IMR-90 (cell line): ENCODE data around the gene ATP9B. TPM values are rescaled to one million over a fixed set of nuclear protein-coding genes. Genes with fewer than 3 reads are reported as not detected.

Experiments
- ATAC-seq: fragments of 200-7000 bp; cut with Tn5 transposase; 2 replicates; pipeline ENCODE4 v1.9.1; 2020; ENCODE audit warnings: low read depth, mild to moderate bottlenecking, moderate library complexity
- BruUV-seq: library from RNA; stranded (reverse); fragments of 400-500 nt; replicated peaks from 2 replicates; lab custom pipeline; 2021; lab: Mats Ljungman, UMichigan
- CTCF ChIA-PET: fragments of 300-600 bp; formaldehyde crosslinking; extraction: SDS; loops from one replicate; lab custom pipeline; 2021; ENCODE audit warnings: antibody characterized with exemption; lab: Yijun Ruan, JAX
- POLR2A ChIA-PET: fragments of 300-600 bp; sonication (Branson Sonifier 250); formaldehyde crosslinking; loops from one replicate; lab custom pipeline; 2022; ENCODE audit warnings: antibody characterized with exemption; ENCODE audit not compliant: unreplicated experiment; lab: Charles Lee
- DNase-seq: peaks from one replicate; pipeline ENCODE4 v3.0.0; 2013
- H2AFZ ChIP-seq: replicated peaks from 2 replicates; pipeline ENCODE3; 2013; ENCODE audit warnings: low read length, mild to moderate bottlenecking; ENCODE audit not compliant: poor library complexity
- H2AK5ac ChIP-seq: 2 replicates; pipeline ENCODE4 v1.6.1; 2013; ENCODE audit warnings: low read depth, low read length, inconsistent platforms
- H2AK9ac ChIP-seq: replicated peaks from 2 replicates; pipeline ENCODE3; 2013; ENCODE audit warnings: mild to moderate bottlenecking, low read depth, low read length, moderate library complexity; ENCODE audit not compliant: poor library complexity
- H2BK120ac ChIP-seq: 2 replicates; pipeline ENCODE4 v1.6.1; 2013; ENCODE audit warnings: low read depth, low read length, inconsistent platforms
- H2BK15ac ChIP-seq: 3 replicates; pipeline ENCODE4 v1.6.1; 2013; ENCODE audit warnings: low read depth, low read length, inconsistent platforms
- H2BK20ac ChIP-seq: 2 replicates; pipeline ENCODE4 v1.6.1; 2013; ENCODE audit warnings: low read depth, mild to moderate bottlenecking, inconsistent platforms, low read length, moderate library complexity
- H2BK5ac ChIP-seq: 2 replicates; pipeline ENCODE4 v1.6.1; 2013; ENCODE audit warnings: mild to moderate bottlenecking, low read depth, low read length, inconsistent platforms; ENCODE audit not compliant: poor library complexity, severe bottlenecking
- H3K14ac ChIP-seq: replicated peaks from 2 replicates; pipeline ENCODE4 v1.6.1; 2013; ENCODE audit warnings: low read depth, low read length, inconsistent platforms
- H3K18ac ChIP-seq: 2 replicates; pipeline ENCODE4 v1.6.1; 2013; ENCODE audit warnings: low read depth, low read length, control low read depth
- H3K23ac ChIP-seq: 2 replicates; pipeline ENCODE4 v1.6.1; 2013; ENCODE audit warnings: low read depth, low read length, inconsistent platforms
- H3K27ac ChIP-seq: 2 replicates; pipeline ENCODE4 v1.5.1; 2013; ENCODE audit warnings: mild to moderate bottlenecking, control low read depth, low read length; ENCODE audit not compliant: insufficient read depth
- H3K27me3 ChIP-seq: 2 replicates; pipeline ENCODE4 v1.6.1; 2013; ENCODE audit warnings: low read length; ENCODE audit not compliant: control insufficient read depth, insufficient read depth
- H3K36me3 ChIP-seq: 2 replicates; pipeline ENCODE4 v1.6.1; 2013; ENCODE audit warnings: low read length, mixed read lengths; ENCODE audit not compliant: control insufficient read depth, insufficient read depth
- H3K4ac ChIP-seq: 2 replicates; pipeline ENCODE4 v1.6.1; 2013; ENCODE audit warnings: low read depth, low read length, inconsistent platforms
- H3K4me1 ChIP-seq: 2 replicates; pipeline ENCODE4 v1.6.1; 2013; ENCODE audit warnings: low read length, mixed read lengths; ENCODE audit not compliant: control insufficient read depth, insufficient read depth
- H3K4me2 ChIP-seq: 2 replicates; pipeline ENCODE4 v1.6.1; 2013; ENCODE audit warnings: low read depth, mild to moderate bottlenecking, control low read depth, low read length, moderate library complexity
- H3K4me3 ChIP-seq: 2 replicates; pipeline ENCODE4 v1.5.1; 2013; ENCODE audit warnings: low read depth, mild to moderate bottlenecking, control low read depth, low read length, moderate library complexity; ENCODE audit not compliant: insufficient read depth
- H3K56ac ChIP-seq: 2 replicates; pipeline ENCODE4 v1.6.1; 2013; ENCODE audit warnings: low read length, inconsistent platforms; ENCODE audit not compliant: insufficient read depth; ENCODE audit errors: extremely low read depth
- H3K79me1 ChIP-seq, 2 experiments: 2 replicates each; pipeline ENCODE4 v1.6.1; 2013; ENCODE audit warnings: low read length in 2 of 2, inconsistent platforms in 1 of 2, low read depth in 1 of 2
- H3K9ac ChIP-seq: 2 replicates; pipeline ENCODE4 v1.6.1; 2013; ENCODE audit warnings: low read depth, low read length, control low read depth
- H3K9me1 ChIP-seq: 2 replicates; pipeline ENCODE4 v1.6.1; 2013; ENCODE audit warnings: low read length, inconsistent platforms; ENCODE audit not compliant: insufficient read depth
- H3K9me3 ChIP-seq: 2 replicates; pipeline ENCODE4 v1.6.1; 2013; ENCODE audit warnings: low read length; ENCODE audit not compliant: control insufficient read depth, insufficient read depth
- H4K20me1 ChIP-seq: 2 replicates; pipeline ENCODE4 v1.6.1; 2013; ENCODE audit warnings: low read length, inconsistent platforms; ENCODE audit not compliant: insufficient read depth
- H4K5ac ChIP-seq: 2 replicates; pipeline ENCODE4 v1.6.1; 2013; ENCODE audit warnings: mild to moderate bottlenecking, low read depth, low read length, control low read depth
- H4K8ac ChIP-seq, 2 experiments: 2 replicates each; pipeline ENCODE4 v1.6.1; 2013; ENCODE audit warnings: low read depth in 2 of 2, low read length in 2 of 2, control low read depth in 1 of 2, inconsistent platforms in 1 of 2
- H4K91ac ChIP-seq: 2 replicates; pipeline ENCODE4 v1.6.1; 2013; ENCODE audit warnings: low read depth, low read length, inconsistent platforms; ENCODE audit not compliant: insufficient read depth
- RFX5 ChIP-seq: IDR thresholded peaks from 2 replicates; pipeline ENCODE4 v1.8.0; 2012; ENCODE audit warnings: low read depth, mild to moderate bottlenecking, low read length, moderate library complexity
- WGBS, 2 experiments: methylation state at CpG; one replicate each; pipeline versions ENCODE4 v1.1.5 to v1.1.7; 2013; ENCODE audit warnings: missing lambda C conversion rate in 2 of 2; ENCODE audit not compliant: insufficient read length in 1 of 2; ENCODE audit errors: extremely low coverage in 2 of 2; 5-methylcytosine and 5-hydroxymethylcytosine counted together
- dilution Hi-C: fragments of 300-500 bp; cut with HindIII; formaldehyde crosslinking; loops from one replicate; pipeline ENCODE4 v1.14.3; 2018; ENCODE audit warnings: low sequenced_read_pairs; ENCODE audit not compliant: unreplicated experiment
- in situ Hi-C: fragments of 300-500 bp; cut with MboI; formaldehyde crosslinking; loops from 3 replicates; pipeline ENCODE4 v1.14.3; 2019; ENCODE audit warnings: low sequenced_read_pairs, inconsistent platforms, mixed read lengths
- intact Hi-C: fragments of 100-400 bp; cut with micrococcal nuclease; formaldehyde crosslinking; loops from 2 replicates; pipeline ENCODE4 v1.10.0; 2022
- polyA plus RNA-seq, 3 experiments: library from polyadenylated mRNA; depleted of rRNA; stranded (reverse); fragments of >200 nt; gene quantifications; 2 replicates each; pipeline ENCODE4 v1.2.3, GENCODE V29; 2012; ENCODE audit warnings: low replicate concordance in 1 of 3
- total RNA-seq: library from RNA; depleted of rRNA; stranded (reverse); fragments of >200 nt; gene quantifications from 2 replicates; pipeline ENCODE4 v1.2.3, GENCODE V29; 2012

ATP9B gene
- total and polyA plus RNA-seq, 2 of the 4 experiments (the other 2 are of a cell fraction): 11.0 to 11.5 TPM

GRCh38 chr18:79239631-79240030 is 170.4 kb downstream of the ATP9B start:
- H2AK5ac ChIP-seq: no peak overlapping the region
- H3K27ac ChIP-seq: no peak overlapping the region
- no peaks in the 10 kb centered on the region for H3K79me1 ChIP-seq
- dilution Hi-C loops: no loop called here
- DNase-seq: no peak
- no peaks in the 10 kb centered on the region for H3K4me1 ChIP-seq
- H3K4me2 ChIP-seq: no peak overlapping the region
- no peaks in the 10 kb centered on the region; the same call in 1 of the 2 replicates for H3K9me1 ChIP-seq
- no peak overlapping the region for H3K4ac ChIP-seq
- no peaks in the 10 kb centered on the region for H4K20me1 ChIP-seq
- BruUV-seq: no TSS peak
- H2AK9ac ChIP-seq: no peak overlapping the region
- in situ Hi-C loops: no loop called here
- H3K9ac ChIP-seq: no peak overlapping the region
- WGBS, 2 experiments: 96% methylated on average over 7 of the region's 12 CpGs; no CpG with 5 or more reads in 1 of the 2 experiments
- no peak overlapping the region for H2BK120ac ChIP-seq
- ATAC-seq: no peak
- no peak overlapping the region for H2BK15ac ChIP-seq
- no peak overlapping the region for H3K14ac ChIP-seq
- peaks cover 3% of the 10 kb centered on the region; the same call in 1 of the 2 replicates for H3K36me3 ChIP-seq
- no peak overlapping the region for H4K8ac ChIP-seq
- no peak overlapping the region for H2BK20ac ChIP-seq
- TF ChIP-seq RFX5: no peak
- H3K23ac ChIP-seq: no peak overlapping the region
- H3K18ac ChIP-seq: no peak overlapping the region
- no peak overlapping the region for H4K5ac ChIP-seq
- H3K27me3 ChIP-seq: no peaks in the 10 kb centered on the region
- no peaks in the 10 kb centered on the region for H3K9me3 ChIP-seq
- CTCF ChIA-PET: no interaction called here
- H3K56ac ChIP-seq: no peak overlapping the region
- no peak overlapping the region for H2BK5ac ChIP-seq
- H3K4me3 ChIP-seq: no peak overlapping the region
- POLR2A ChIA-PET: no interaction called here
- no peak overlapping the region for H4K91ac ChIP-seq
- intact Hi-C loops: no loop called here
- H2AFZ ChIP-seq: no peak overlapping the region
